Activated naive CD8-positive, alpha-beta T cell treated with anti-CD3 and anti-CD28 coated beads, Interleukin-2, amount 50 U/mL, for 24 hours (primary cell): Measurements from ENCODE around the gene ZMIZ1.

Source experiments
- ATAC-seq: fragments of 150-1000 bp; cut with Tn5 transposase; one replicate; pipeline ENCODE4 v1.10.0; 2021
- DNase-seq: peaks from one replicate; pipeline ENCODE4 v3.0.0; 2021
- H3K27ac Mint-ChIP-seq: one replicate; pipeline ENCODE4 v1.8.0; 2021; ENCODE audit warnings: mild to moderate bottlenecking, mixed read lengths
- H3K27me3 Mint-ChIP-seq: one replicate; pipeline ENCODE4 v1.8.0; 2021; ENCODE audit warnings: mixed read lengths
- H3K36me3 Mint-ChIP-seq: one replicate; pipeline ENCODE4 v1.8.0; 2021; ENCODE audit warnings: low read depth, mixed read lengths
- H3K4me1 Mint-ChIP-seq: one replicate; pipeline ENCODE4 v1.8.0; 2021; ENCODE audit warnings: mixed read lengths
- H3K4me3 Mint-ChIP-seq: one replicate; pipeline ENCODE4 v1.8.0; 2021; ENCODE audit warnings: mild to moderate bottlenecking, moderate library complexity, mixed read lengths
- H3K9me3 Mint-ChIP-seq: one replicate; pipeline ENCODE4 v1.8.0; 2021; ENCODE audit warnings: mixed read lengths

The ZMIZ1 gene

DNA sequence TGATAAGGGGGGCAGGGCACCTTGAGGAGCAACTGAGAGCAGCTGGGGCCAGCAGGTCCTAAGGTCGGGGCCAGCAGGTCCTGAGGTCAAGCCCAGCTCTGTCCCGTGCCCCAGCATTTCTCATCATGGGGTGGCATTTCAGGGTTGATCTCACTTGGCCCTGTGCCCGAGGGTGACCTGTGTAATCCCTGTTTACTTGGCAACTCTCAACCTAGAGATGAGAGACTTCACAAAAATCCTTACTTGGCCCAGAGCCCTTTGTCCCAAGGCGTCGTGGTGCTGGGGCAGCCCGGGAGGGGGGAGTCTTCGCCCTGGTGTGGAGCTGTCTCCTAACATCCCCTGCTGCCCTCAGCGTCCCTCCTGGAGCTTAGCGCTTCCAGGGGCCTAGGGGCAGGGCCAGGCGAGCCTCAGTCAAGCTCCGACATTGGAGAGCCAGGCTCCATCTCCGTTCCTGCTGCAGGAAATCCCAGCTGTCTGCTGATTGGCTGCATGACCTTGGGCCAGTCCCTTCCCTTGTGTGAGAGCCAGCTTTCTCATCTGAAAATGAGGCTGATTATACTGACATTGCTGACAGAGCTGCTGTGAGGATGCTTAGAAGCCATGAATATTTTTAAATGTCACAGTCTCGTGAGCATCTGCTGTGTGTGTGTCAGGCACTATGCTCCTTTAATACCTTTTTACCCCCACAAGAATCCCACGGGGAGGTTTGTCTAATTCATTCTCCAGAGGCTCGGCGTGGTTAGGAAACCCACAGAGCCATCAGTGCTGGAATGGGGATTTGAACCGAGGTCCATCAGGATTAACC, 94.3 kb downstream of the ZMIZ1 start:
- Mint-ChIP-seq H3K9me3 (no peaks in the 10 kb centered on the region), H3K36me3 (no peaks in the 10 kb centered on the region)

DNA sequence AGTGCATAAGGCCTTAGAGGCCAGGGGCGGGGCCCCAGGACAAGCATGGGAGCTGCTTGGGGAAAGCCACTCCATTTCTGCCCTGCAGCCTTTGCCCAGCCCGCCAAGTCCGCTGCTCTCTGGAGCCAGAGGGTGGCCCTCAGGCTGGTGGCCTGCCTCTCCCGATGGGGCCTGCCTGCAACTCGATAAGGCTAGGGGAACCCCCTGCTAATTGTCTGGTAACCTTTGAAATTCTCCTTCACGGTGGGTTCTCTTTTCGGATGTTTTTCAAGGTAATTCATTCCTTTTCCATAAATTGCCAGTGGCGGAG, 94.9 kb downstream of the ZMIZ1 start:
- no peaks in the 10 kb centered on the region for H3K36me3 Mint-ChIP-seq
- ATAC-seq, result no peak
- H3K27me3 Mint-ChIP-seq, result no peaks in the 10 kb centered on the region
- no peaks in the 10 kb centered on the region for H3K9me3 Mint-ChIP-seq
- DNase-seq, result no peak
- no peaks in the 10 kb centered on the region for H3K4me1 Mint-ChIP-seq
- no peak overlapping the region for H3K4me3 Mint-ChIP-seq
- H3K27ac Mint-ChIP-seq, result no peak overlapping the region

More for the DNA sequence above, 94.3 kb downstream of the ZMIZ1 start:
- no peak for ATAC-seq
- no peak overlapping the region for H3K4me3 Mint-ChIP-seq
- DNase-seq, result no peak
- H3K27me3 Mint-ChIP-seq, result no peaks in the 10 kb centered on the region
- no peak overlapping the region for H3K27ac Mint-ChIP-seq
- H3K4me1 Mint-ChIP-seq, result no peaks in the 10 kb centered on the region

DNA sequence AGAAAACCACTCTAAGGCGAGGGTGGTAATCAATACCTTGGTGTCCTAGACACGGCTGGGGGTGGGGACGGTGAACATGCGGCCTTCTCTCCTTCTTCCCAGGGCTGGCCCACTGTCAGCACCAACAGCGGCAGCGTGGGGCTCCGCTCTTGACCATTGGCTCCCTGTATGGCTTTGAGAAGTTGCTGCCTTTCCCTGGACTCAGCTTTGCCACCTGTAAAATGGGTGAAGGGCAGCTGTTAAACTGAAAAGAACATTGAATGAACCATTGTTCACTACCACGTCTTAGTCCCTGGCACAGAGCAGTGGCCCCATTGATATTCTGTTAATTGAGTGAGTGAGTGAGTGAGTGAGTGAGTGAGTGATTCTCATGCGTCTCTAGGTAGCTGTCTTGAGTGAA, 95.3 kb downstream of the ZMIZ1 start:
- no peak overlapping the region for H3K4me3 Mint-ChIP-seq
- no peaks in the 10 kb centered on the region for H3K27me3 Mint-ChIP-seq
- H3K36me3 Mint-ChIP-seq, result no peaks in the 10 kb centered on the region
- ATAC-seq, result no peak
- no peaks in the 10 kb centered on the region for H3K9me3 Mint-ChIP-seq
- no peak for DNase-seq
- no peaks in the 10 kb centered on the region for H3K4me1 Mint-ChIP-seq
- H3K27ac Mint-ChIP-seq, result no peak overlapping the region

DNA sequence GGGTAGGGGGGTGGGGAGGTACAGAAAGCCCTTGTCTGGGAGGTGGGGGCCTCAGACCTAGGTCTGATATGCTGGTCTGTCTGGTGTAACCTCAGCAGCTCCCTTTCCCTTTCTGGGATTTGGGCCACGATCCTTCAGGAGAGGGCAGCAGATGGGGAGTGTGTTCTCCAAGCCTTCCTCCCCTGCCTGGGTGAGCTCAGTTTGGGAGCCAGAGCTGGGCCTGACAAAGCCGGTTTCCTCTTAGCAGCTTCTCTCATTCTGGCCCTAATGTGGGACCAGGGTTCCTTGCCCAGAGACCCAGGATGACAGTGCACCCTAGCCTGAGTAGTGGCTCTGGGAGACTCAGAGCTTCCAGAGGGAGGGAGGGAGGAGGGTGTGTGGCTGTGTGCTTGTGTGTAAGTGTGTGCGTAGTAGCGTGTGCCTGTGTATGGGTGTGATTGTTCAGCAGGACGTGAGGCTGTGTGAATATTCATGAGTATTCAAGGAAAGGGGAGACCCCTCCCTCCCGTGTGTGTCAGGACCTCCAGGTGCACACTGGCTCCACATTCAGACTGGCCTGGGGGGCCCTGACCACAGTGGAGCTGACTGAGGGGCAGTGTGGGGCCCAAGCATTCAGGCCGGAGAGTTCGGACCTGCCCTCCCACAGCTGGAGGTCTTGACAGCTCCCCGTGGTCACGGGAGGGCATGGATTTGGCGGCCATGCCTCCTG, 96.5 kb downstream of the ZMIZ1 start:
- no peak for DNase-seq
- H3K9me3 Mint-ChIP-seq, result no peaks in the 10 kb centered on the region
- H3K36me3 Mint-ChIP-seq, result no peaks in the 10 kb centered on the region
- no peaks in the 10 kb centered on the region for H3K27me3 Mint-ChIP-seq
- no peak overlapping the region for H3K27ac Mint-ChIP-seq
- no peak for ATAC-seq
- H3K4me3 Mint-ChIP-seq, result no peak overlapping the region
- H3K4me1 Mint-ChIP-seq, result no peaks in the 10 kb centered on the region

DNA sequence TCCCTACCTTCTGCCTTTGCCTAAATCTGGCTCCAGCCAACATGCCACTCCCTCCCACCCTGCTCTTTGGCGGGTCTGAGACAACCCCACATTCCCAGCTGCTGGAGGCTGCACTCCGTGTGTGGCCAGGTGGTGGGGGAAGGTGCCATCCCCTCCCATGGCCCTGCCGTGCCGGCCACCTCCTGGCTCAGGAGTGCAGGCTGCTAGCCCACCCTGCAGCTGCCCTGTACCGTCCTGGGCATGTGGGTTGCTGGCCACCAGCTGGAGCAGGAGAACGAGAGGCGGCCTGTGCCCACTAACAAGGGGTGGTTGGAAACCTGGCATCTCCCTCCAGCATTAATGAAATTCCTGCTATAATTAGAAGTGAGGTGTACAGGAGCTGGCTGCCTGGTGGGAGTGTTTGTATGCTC, 97.6 kb downstream of the ZMIZ1 start:
- Mint-ChIP-seq H3K27me3 (no peaks in the 10 kb centered on the region), H3K27ac (no peak overlapping the region), H3K9me3 (no peaks in the 10 kb centered on the region), H3K4me3 (no peak overlapping the region), H3K4me1 (no peaks in the 10 kb centered on the region), H3K36me3 (no peaks in the 10 kb centered on the region)
- DNase-seq (no peak), ATAC-seq (no peak)

DNA sequence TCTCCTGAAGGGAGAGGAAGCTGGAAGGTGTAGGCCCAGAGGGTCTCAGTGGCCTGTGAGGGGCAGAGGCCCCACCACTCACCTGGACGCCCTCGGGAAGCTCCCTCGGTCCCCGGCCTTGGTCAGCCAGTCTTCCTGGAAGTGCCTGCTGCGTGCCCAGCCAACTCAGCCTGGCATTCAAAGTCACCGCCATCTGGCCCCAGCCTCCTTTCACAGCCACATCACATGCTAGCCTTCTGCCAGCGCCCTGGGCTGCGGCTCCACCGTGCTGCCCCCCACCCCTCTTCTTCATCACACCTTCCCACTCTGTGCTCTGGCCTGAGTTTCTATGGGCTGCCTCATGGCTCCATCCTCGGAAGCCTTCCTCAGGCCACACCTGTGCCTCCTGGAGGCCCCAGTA, 98.0 kb downstream of the ZMIZ1 start:
- Mint-ChIP-seq H3K9me3 (no peaks in the 10 kb centered on the region), H3K27me3 (no peaks in the 10 kb centered on the region), H3K4me1 (no peaks in the 10 kb centered on the region), H3K27ac (no peak overlapping the region), H3K4me3 (no peak overlapping the region), H3K36me3 (no peaks in the 10 kb centered on the region)
- DNase-seq (no peak), ATAC-seq (no peak)

DNA sequence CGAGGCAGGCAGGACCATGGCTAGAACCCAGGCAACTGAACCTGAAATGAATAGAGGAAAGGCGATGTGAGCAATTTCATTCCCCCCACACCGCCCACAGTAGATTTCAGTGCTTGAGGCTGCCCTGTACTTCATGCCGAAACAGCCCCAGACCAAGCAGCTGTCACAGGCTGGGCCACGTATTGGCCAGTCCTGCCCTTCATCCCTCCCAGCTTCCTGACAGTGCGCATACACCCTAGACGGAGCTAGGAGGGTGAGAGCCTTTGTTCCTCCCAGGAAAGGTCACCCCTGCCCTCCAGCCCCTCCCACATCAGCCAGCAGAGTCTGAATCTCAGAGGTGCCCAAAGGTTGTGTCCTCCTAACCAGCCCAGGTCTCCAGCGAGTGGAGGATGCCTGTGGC, 98.8 kb downstream of the ZMIZ1 start:
- no peaks in the 10 kb centered on the region for H3K36me3 Mint-ChIP-seq
- no peak for DNase-seq
- no peaks in the 10 kb centered on the region for H3K27me3 Mint-ChIP-seq
- no peaks in the 10 kb centered on the region for H3K9me3 Mint-ChIP-seq
- no peaks in the 10 kb centered on the region for H3K4me1 Mint-ChIP-seq
- H3K4me3 Mint-ChIP-seq, result no peak overlapping the region
- ATAC-seq, result no peak
- no peak overlapping the region for H3K27ac Mint-ChIP-seq

DNA sequence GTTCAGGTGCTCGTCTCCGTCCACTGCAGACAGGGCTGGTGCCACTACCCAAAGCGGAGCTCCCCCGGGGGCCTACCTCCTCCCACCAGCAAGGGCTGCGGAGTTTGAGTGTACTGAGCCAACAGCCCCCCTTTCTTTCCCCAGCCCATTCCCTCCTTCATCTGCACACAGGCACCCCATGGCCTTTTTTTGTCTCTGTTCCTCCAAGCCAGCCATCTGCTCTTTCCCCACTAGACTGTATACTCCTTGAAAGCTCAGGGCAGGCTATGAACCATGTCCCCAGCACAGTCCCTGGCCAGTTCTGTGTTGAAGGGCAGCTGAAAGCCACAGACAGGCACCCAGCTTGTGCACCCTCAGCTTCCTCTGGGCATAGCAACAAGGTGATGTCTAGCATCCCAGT, 99.4 kb downstream of the ZMIZ1 start:
- Mint-ChIP-seq H3K4me1 (no peaks in the 10 kb centered on the region), H3K27me3 (no peaks in the 10 kb centered on the region), H3K4me3 (no peak overlapping the region), H3K36me3 (no peaks in the 10 kb centered on the region), H3K9me3 (no peaks in the 10 kb centered on the region), H3K27ac (no peak overlapping the region)
- DNase-seq (no peak), ATAC-seq (no peak)

DNA sequence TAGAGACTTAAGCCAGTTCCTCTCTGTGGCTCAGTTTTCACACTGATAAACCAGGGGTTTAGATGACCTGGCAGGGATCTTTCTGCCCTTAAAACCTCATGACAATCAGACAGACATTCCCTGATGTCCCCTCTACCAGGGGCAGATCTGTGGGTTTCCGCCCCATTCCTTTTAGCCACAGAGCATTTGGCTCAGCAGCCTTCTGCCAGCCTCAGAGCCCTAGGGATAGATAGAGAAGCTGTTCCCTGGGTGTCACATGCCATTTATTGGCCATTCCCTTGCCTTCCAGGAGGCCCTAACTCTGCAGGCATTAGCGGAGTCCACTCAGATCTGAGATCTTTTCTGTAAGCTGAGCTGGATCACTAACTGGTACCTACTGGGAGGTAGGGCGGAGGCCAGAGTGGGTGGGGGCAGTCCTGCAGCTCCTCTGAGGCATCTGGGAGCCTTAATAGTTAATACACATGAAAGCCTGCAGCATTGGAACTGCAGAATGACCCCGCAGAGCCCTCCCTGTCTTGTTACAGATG, 101.5 kb downstream of the ZMIZ1 start:
- no peaks in the 10 kb centered on the region for H3K4me1 Mint-ChIP-seq
- no peak overlapping the region for H3K4me3 Mint-ChIP-seq
- H3K9me3 Mint-ChIP-seq, result no peaks in the 10 kb centered on the region
- no peak for ATAC-seq
- no peak overlapping the region for H3K27ac Mint-ChIP-seq
- DNase-seq, result no peak
- H3K27me3 Mint-ChIP-seq, result no peaks in the 10 kb centered on the region
- no peaks in the 10 kb centered on the region for H3K36me3 Mint-ChIP-seq

DNA sequence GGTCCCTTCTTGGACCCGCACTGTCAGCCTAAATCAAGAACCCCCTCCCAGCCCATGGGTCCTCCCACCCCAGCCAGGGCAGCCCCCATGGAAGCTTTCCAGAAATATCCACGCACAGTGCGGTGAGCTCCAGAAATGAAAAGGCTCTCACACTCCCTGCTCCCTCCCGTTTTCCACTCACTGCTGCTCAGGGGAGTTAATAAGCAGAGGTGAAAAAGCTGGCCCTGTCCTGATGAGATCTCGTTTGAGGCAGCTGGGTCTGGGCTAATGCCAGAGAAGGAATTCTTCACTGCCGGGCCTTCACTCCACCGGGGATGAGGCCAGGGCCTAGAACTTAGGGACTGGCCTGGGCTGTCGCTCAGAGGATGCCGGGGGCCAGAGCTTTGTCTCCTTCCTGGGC, 102.2 kb downstream of the ZMIZ1 start:
- Mint-ChIP-seq H3K27ac (no peak overlapping the region), H3K4me1 (no peaks in the 10 kb centered on the region), H3K36me3 (no peaks in the 10 kb centered on the region), H3K27me3 (no peaks in the 10 kb centered on the region), H3K4me3 (no peak overlapping the region), H3K9me3 (no peaks in the 10 kb centered on the region)
- DNase-seq, result no peak
- no peak for ATAC-seq

DNA sequence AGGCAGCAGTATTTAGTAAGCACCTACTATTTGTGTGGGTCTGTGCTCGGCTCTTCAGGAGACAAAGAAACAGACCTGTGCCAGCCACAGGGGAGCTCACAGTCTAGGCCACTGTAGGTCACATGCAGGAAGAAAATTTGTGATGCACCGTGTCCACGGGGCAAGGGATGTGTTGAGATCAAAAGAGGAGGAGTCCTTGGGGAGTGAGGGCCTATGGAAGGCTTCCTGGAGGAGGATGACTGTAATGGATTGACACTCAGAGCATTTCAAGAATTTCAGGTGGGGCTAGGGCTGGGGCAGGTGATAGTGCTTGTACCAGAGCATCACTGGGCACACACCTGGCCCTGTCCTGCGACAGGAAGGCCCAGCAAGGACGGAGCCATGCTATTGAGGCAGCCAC, 102.7 kb downstream of the ZMIZ1 start:
- Mint-ChIP-seq H3K36me3 (no peaks in the 10 kb centered on the region), H3K4me3 (no peak overlapping the region), H3K27ac (no peak overlapping the region), H3K4me1 (no peaks in the 10 kb centered on the region), H3K27me3 (no peaks in the 10 kb centered on the region), H3K9me3 (no peaks in the 10 kb centered on the region)
- ATAC-seq (no peak), DNase-seq (no peak)

DNA sequence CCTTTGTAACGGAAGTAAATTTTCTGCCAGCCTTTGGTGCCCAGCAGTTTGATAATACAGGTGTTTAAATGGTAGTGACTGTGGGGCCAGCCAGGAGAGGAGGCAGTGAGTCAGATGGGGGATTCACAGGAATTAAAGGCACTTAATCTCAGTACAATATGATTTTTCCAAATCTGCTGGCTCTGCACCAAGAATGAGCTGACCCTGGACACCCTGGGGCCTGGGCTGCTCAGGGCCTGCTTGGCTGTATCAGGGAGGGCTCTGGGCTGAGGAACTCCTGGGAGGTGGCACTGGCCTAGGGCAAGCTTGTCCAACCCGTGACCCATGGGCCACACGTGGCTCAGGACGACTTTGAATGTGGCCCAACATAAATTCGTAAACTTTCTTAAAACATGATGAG, 104.1 kb downstream of the ZMIZ1 start:
- Mint-ChIP-seq H3K36me3 (no peaks in the 10 kb centered on the region), H3K4me3 (no peak overlapping the region), H3K27me3 (no peaks in the 10 kb centered on the region), H3K4me1 (no peaks in the 10 kb centered on the region), H3K27ac (no peak overlapping the region), H3K9me3 (no peaks in the 10 kb centered on the region)
- no peak for DNase-seq
- no peak for ATAC-seq

DNA sequence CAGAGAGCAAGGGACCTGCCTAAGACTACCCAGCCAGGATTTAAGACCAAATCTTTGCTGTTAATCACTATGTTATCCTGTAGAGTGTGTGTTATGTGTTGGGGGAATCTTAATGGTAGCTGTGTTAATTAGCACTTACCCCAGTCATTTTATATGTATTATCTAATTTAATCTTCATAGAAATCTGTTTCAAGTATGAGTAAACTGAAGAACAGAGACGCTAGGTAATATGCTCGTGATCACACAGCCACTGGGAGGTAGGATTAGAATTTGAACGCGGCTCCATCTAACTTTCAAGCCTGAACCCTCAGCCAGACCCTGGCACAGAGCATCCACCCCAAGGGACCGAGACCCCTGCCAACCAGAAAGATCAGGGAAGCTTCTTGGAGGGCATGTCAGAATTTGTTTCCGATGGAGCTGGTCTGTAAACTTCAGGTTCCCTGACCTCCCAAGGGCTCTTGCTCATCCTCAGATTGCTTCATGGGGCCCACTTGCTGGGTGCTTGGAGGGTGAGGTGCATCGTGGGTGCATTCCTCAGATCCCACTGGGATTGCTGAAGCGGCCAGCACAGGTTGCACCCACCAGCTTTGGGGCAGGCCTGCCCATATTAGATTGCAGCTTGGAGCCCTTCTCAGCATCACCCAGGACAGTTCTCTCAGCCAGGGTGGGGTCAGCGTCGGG, 105.0 kb downstream of the ZMIZ1 start:
- Mint-ChIP-seq H3K4me3 (no peak overlapping the region), H3K4me1 (no peaks in the 10 kb centered on the region), H3K36me3 (no peaks in the 10 kb centered on the region), H3K9me3 (no peaks in the 10 kb centered on the region), H3K27ac (no peak overlapping the region), H3K27me3 (no peaks in the 10 kb centered on the region)
- no peak for ATAC-seq
- DNase-seq, result no peak

DNA sequence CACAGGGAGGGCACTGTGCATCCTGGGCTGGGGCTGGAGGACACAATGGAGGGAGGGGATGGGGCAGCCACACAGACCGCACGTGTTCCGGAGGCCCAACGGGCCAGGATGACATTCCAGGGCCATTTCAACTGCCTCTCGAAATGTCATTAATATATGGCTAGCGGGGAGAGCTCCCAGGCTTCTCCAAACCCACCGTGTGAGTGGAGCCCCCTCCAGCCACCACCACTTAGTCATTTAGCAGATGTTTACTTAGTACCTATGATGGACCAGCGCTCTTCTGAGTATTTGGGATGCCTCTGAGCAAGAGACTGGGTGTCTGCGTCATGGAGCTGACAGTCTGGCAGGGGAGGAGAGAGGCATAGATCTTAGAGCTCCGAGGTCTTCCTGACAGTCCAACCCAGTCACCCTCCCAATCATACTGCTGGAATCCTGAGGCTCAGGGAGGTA, 107.3 kb downstream of the ZMIZ1 start:
- Mint-ChIP-seq H3K4me3 (no peak overlapping the region), H3K36me3 (no peaks in the 10 kb centered on the region), H3K27me3 (no peaks in the 10 kb centered on the region), H3K9me3 (no peaks in the 10 kb centered on the region), H3K27ac (no peak overlapping the region), H3K4me1 (no peaks in the 10 kb centered on the region)
- ATAC-seq (no peak), DNase-seq (no peak)
